Putamen (tissue), 1 donor: ENCODE data around the gene MGLL.

Experiments used
- DNase-seq: peaks from one replicate; pipeline ENCODE4 v3.0.0-alpha.2; 2016; ENCODE audit warnings: low spot score

MGLL gene

GRCh38 chr3:127740136-127740915, 82.0 kb downstream of the MGLL start:
- no peak for DNase-seq

GRCh38 chr3:127739347-127740135, 82.8 kb downstream of the MGLL start:
- DNase-seq = no peak

- DNase-seq = no peak
Observed at GRCh38 chr3:127738192-127738840, 84.0 kb downstream of the MGLL start.

- DNase-seq = no peak
Observed at GRCh38 chr3:127736801-127737539, 85.3 kb downstream of the MGLL start.

GRCh38 chr3:127735767-127736693, 86.3 kb downstream of the MGLL start:
- DNase-seq = no peak

GRCh38 chr3:127734754-127735473, 87.4 kb downstream of the MGLL start:
- no peak for DNase-seq

GRCh38 chr3:127734181-127734720, 88.1 kb downstream of the MGLL start:
- DNase-seq = no peak

- DNase-seq = no peak
Observed at GRCh38 chr3:127733781-127734180, 88.5 kb downstream of the MGLL start.

GRCh38 chr3:127732879-127733350, 89.4 kb downstream of the MGLL start:
- DNase-seq = no peak

- DNase-seq = no peak
Observed at GRCh38 chr3:127732303-127732702, 90.0 kb downstream of the MGLL start.

GRCh38 chr3:127731546-127732289, 90.6 kb downstream of the MGLL start:
- no peak for DNase-seq

- DNase-seq = no peak
Observed at GRCh38 chr3:127730666-127731295, 91.5 kb downstream of the MGLL start.

- DNase-seq = no peak
Observed at GRCh38 chr3:127730171-127730570, 92.1 kb downstream of the MGLL start.

- no peak for DNase-seq
Observed at GRCh38 chr3:127729556-127730056, 92.7 kb downstream of the MGLL start.

GRCh38 chr3:127728417-127729015, 93.8 kb downstream of the MGLL start:
- no peak for DNase-seq

- no peak for DNase-seq
Observed at GRCh38 chr3:127726894-127727293, 95.4 kb downstream of the MGLL start.

- DNase-seq = no peak
Observed at GRCh38 chr3:127723011-127723567, 99.2 kb downstream of the MGLL start.
